Stimulated activated CD4-positive, alpha-beta T cell treated with anti-CD3 and anti-CD28 coated beads, Interleukin-2, amount 100 ng/mL, for 24 hours (primary cell): ENCODE measurements around the gene DPF1.
A peak's percentile ranks its signal among the peaks of the same experiment; 100 is the strongest.

Experiments used
- DNase-seq, 2 donors: peaks; one replicate each; pipeline ENCODE4 v3.0.0-alpha.2; 2020

Gene DPF1

DNA sequence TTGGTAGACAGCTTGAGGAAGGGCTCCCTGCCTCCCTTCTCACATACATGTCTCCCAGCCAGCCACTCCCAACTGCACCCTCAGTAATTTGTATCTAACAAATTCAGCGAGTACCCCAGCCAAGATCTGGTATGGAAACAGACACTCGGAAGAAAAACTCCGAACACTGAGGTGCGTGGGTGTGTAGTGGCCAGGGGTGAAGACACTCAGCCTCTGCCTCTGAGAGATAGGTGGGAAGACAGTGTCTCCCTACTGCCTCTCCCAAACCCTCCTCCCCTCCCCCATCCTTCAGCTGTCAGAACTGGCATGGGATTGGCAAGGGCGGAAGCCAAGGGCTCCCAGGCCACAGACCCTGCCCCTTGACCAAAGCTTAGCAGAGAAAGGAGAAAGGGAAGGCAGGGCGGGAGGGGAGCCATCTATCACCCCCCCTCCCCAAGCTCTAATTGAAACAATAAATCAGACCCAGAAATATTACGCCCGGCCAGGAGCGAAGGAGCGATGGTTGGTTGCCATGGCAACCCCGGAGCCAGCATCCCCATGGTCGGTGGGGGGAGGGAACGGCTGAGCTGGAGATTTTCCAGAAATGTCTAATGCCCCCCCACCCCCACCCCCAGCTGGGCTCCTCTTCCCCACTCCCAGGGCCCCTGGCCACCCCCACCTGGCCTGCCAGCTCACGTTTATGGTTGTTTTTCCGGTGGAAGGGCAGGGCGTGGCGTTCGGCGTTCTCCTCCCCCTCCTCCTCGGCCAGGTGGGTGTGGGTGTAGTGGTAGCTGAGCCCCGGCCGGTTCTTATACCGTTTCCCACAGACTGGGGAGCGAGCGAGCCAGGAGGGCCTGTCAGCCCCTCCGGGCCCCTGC lies 7.0 kb downstream of the DPF1 start:
- DNase-seq, result no peak

- peak; percentile 61 to 74 for DNase-seq
Observed at GRCh38 chr19:38213911-38214625, 10.0 kb downstream of the DPF1 start.

DNA sequence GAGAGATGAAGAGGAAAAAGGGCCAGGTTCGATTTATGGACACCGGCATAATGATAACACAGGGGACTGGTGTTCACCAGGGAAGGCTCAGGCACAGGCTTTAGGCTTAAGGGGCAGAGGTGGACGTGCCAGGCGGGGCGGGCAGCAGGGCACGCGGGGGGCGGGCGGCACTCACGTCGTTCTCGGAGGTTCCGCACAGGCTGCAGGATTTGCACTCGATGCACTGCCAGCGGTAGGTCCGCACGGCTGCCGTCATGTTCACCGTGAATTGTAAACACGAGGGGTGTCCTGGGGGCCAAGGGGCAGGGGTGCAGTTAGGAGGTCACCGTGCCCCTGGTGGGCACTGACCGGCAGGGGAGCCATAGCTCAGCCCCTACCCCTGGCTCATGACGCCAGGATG lies 10.6 kb downstream of the DPF1 start:
- no peak for DNase-seq

DNA sequence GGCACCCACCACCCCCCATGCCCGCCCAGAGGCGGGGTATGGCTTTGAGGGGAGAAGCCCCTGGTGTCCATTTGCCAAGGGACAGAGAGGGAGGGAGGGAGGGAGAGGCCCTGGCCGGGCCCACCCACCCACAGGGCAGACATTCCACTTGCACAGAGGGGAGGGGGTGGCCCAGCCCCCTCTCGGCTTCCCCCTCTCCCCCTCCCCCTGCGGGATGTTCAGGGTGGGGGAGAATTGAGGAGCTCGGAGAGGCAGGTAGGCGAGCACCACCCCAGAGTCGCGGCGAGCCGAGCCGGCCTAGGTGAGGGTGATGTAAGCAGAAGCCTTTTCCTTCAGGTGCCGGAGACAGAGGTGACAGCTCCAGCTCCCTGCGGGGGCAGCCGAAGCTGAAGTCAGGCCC lies 12.3 kb downstream of the DPF1 start:
- no peak for DNase-seq

- DNase-seq, result no peak
Observed at GRCh38 chr19:38211151-38211591, 12.9 kb downstream of the DPF1 start.

DNA sequence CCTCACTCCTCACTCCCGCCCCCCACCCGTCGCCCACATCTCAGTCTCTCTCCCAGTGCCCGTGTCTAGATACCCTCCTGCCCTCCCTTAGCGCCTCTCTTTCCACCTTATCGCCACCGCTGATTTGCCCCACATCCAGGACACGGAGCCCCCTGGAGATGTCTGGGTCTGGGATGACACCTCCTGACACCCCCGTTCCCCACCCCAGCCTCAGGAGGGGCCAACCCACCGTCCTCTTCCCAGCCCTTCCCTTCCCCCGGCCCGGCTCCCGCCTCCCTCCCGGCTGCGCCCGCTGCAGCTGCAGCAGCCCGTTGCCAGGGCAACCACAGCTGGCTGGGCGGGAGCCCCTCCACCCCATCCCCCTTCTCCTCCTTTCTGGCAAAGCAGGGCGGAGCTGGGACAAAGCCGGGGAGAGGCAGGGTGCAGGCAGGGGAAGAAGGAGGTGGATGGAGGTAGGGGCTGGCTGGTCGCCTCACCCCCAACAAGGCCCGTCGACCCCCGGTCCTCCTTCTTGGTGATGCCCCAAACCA lies 13.5 kb downstream of the DPF1 start:
- DNase-seq, result no peak

GRCh38 chr19:38209671-38210457 lies 14.2 kb downstream of the DPF1 start:
- no peak for DNase-seq

- no peak for DNase-seq
Observed at GRCh38 chr19:38209152-38209551, 14.9 kb downstream of the DPF1 start.

DNA sequence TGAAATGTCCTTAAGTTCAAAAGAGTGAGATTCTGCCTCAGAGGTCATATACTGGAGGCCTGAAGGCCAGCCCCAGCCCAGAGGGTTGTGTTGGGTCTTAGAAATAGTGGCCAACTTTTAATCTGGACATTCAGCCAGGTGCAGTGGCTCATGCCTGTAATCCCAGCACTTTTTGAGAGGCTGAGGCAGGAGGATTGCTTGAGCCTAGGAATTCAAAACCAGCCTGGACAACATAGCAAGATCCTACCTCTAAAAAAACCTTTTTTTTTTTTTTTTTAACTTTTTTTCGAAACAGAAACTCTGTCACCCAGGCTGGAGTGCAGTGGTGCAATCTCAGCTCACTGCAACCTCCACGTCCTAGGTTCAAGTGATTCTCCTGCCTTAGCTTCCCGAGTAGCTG lies 15.5 kb downstream of the DPF1 start:
- DNase-seq, result no peak

DNA sequence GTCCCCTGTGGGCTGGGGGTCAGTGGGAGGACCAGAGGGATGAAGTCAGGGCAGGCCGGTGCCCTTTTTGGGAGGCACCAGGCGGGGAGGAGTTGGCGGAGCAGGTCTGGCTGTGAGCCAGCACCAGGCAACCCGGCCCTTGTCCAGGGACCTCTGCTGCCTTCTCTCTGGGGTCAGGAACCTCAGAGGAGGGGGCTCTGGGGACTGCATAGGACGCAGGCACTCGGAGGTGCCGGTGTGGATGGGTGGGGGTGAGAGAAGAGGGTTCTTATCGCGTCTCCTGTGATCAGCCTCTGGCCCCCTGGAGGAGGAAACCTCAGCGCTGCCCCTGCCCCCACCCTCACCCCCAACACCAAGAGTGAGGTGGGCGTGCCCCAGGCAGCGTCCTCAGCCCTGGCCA lies 16.5 kb downstream of the DPF1 start:
- DNase-seq, result no peak

DNA sequence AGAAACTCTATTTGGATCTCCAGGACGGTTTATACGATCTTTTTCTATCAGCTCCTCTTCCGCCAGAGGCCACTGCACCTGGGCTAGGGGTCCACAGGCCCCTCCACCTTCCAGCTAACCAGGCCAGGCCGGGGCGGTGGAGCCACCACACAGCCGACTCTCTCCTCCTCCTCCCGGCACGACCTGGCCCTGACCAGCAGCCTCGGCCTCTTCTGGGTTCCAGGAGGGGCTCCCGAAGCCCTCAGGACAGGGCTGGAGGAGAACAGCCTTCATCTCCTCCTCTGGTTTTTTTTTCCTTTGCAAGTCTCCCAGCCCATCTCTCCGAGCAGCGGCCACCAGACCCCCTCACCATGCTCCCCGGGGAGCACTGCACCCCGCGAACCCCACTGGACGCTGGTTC lies 17.1 kb downstream of the DPF1 start:
- DNase-seq, result no peak

GRCh38 chr19:38206006-38206745 lies 17.8 kb downstream of the DPF1 start:
- DNase-seq, result no peak

DNA sequence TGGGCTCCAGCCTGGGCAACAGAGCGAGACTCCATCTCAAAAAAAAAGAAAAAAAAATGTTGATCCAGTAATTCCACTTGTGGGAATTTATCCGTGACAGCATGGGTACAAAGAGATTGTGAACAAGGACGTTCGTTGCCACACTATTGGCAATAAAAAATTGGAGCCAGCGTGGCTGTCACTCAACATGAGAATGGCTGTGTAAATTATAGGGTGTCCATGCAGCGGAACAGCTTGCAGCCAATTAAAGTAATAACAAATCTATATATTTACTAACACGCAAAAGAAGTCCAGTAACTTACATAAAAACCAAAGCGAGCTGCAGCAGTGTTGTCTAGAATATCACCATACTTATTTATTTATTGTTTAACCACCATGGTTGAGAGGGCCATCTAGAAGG lies 19.3 kb downstream of the DPF1 start:
- DNase-seq, result no peak

DNA sequence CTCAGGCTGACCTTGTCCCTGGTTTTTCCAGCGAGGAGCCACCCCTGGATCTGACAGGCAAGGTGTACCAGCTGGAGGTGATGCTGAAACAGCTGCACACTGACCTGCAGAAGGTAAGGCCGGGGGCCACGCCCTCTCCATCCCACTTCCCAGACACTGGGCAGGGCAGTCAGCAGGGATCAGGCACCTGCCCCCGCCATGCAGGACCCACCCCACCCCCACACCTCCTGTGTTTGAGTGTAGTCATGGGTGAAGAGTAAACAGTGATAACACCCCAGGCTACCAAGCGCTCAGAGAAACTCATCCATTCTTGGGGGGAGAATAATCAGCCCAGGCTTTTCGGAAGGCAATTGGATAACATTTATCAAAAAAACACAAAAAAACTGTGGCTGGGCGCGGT lies 19.9 kb downstream of the DPF1 start:
- no peak for DNase-seq

GRCh38 chr19:38203197-38203596 lies 20.8 kb downstream of the DPF1 start:
- DNase-seq, result no peak

DNA sequence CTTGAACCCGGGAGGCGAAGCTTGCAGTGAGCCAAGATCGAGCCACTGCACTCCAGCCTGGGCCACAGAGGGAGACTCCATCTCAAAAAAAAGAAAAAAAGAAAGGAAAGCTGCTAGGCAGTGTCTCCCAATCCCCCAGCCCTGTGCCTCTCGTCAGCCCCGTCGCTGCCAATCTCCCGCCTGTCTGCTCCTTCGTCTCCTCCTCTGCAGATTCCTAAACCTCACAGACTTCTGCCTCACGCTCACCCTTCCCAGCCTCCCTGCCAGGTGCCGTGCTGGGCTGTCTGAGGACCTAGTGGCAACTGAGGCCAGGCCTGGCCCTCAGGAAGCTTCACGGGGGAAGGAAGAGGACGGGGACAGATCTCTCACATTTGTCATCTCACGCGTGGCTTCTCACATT lies 21.5 kb downstream of the DPF1 start:
- DNase-seq, result no peak

DNA sequence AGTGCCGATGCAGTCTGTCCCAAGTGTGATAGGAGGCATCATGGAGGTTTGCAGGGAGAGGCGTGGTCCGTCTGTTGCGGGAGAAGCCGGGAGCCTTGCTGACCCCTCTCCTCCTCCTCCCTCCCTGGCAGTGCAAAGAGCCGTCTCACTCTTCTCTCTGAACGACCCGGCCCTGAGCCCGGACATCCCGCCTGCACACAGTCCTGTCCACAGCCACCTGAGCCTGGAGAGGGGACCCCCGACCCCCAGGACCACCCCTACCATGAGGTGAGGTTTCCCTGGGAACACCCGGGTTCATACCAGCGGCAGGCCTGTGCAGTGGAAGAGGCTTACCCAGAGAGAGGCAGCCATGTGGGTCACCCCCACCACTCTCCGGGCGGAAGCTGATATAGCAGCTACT lies 22.3 kb downstream of the DPF1 start:
- no peak for DNase-seq

DNA sequence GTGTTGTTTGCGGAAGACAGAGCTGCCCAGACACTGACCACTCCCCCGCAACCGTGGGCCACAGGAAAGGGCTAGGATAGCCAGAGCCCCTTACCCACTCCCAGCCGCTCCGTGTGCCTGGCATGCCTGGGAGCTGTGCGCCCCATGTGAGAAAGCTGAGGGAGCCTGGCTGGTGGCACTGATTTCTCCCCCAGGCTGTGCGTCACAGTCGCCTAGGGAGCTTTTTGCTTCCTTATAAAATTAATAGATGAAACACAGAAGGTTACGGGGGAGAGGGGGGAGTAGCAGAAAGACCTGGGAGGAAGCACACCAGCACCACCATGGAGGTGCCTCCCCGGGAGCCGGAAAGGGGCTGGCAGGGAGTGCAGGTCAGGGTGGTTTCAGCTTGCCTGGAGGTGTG lies 24.7 kb downstream of the DPF1 start:
- DNase-seq, result no peak

- no peak for DNase-seq
Observed at GRCh38 chr19:38197937-38198704, 25.9 kb downstream of the DPF1 start.

GRCh38 chr19:38196948-38197656 lies 26.9 kb downstream of the DPF1 start:
- no peak for DNase-seq

- DNase-seq, result no peak
Observed at GRCh38 chr19:38196245-38196837, 27.7 kb downstream of the DPF1 start.
